HG02623 (cell line): ENCODE results near the gene HDAC7.

Experiments
- ATAC-seq: cut with Tn5 transposase; IDR thresholded peaks from one replicate; pipeline ENCODE4 v1.9.1; 2021; ENCODE audit warnings: moderate library complexity; ENCODE audit not compliant: unreplicated experiment

The HDAC7 gene

DNA sequence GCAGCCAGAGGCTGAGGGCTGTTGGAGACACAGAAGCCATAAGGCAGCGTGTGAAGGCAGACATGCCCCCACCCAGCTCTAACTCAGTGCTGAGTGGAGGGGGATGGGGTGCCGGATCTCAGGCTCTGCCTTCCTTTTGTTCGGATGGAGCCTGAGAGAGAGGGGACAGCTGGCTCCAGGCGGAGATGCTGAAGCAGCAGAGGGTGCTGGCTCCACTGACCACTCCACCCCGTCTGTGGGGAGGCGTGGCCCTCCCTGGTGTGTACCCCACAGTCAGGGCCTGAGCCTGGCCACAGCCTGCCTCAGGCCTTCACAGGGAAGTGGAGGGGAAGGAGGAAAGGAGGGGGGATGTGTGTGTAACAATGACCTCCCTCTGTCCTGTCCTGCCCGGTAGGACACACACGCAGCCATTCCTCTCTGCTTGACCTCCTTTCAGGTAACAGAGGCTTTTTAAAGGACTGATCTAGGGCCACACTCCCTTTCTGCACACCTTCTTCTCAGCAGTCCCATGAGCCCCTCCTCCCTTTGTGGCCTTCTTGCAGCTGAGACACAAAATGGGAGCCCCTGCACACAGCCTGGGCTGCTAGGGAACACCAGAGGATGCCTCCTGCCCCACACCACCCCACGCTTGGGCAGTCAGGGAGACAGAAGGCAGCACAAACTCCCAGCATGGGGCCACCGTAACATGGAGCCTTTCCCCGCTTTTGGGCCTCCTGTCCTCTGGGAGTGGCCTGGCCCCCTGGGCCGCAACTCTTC lies 84.8 kb downstream of the HDAC7 start:
- ATAC-seq, result no peak

- no peak for ATAC-seq
Measured at GRCh38 chr12:47733142-47733541, 86.6 kb downstream of the HDAC7 start.
